ENCODE data around the gene FOXK1. TPM values are rescaled to one million over a fixed set of nuclear protein-coding genes. Genes with fewer than 3 reads are reported as not detected.

FOXK1 gene
- polyA plus RNA-seq, 1 experiment, result 3.4 TPM

GRCh38 chr7:4805984-4806300 lies 123.8 kb downstream of the FOXK1 start:
- ChIA-PET CTCF (no interaction called here), POLR2A (no interaction called here)
- no peak for TF ChIP-seq CTCF (IDR thresholded peaks at IDR 0.05; ENCODE audit: low read depth, low read length)
- H3K27ac ChIP-seq (ENCODE audit: low read depth, low read length), result no peak overlapping the region
- H3K9me3 ChIP-seq (ENCODE audit: control insufficient read depth, insufficient read depth, low read length), result no peaks in the 10 kb centered on the region; the same call in 1 of the 2 replicates
- H3K4me3 ChIP-seq (ENCODE audit: low read depth, low read length), result no peak overlapping the region
- H3K27me3 ChIP-seq (ENCODE audit: control insufficient read depth, insufficient read depth, low read length), result peaks cover 12% of the 10 kb centered on the region
- DNase-seq (ENCODE audit: low read depth, low spot score), result no peak

- Histone ChIP-seq H3K27me3 (ENCODE audit: control insufficient read depth, insufficient read depth, low read length) (peaks cover 12% of the 10 kb centered on the region), H3K9me3 (ENCODE audit: control insufficient read depth, insufficient read depth, low read length) (no peaks in the 10 kb centered on the region; the same call in 1 of the 2 replicates), H3K4me3 (ENCODE audit: low read depth, low read length) (no peak overlapping the region), H3K27ac (ENCODE audit: low read depth, low read length) (no peak overlapping the region)
- ChIA-PET POLR2A (no interaction called here), CTCF (no interaction called here)
- DNase-seq (ENCODE audit: low read depth, low spot score), result no peak
- TF ChIP-seq CTCF (IDR thresholded peaks at IDR 0.05; ENCODE audit: low read depth, low read length), result no peak
These were observed 125.0 kb downstream of the FOXK1 start for GRCh38 chr7:4806983-4807597.

GRCh38 chr7:4807598-4808016 lies 125.5 kb downstream of the FOXK1 start:
- CTCF ChIA-PET, result interaction anchor here (1.0 kb wide), 1 partner anchor 15 kb away, joined by 8 read pairs; no protein-coding TSS in a partner anchor
- Histone ChIP-seq H3K27ac (ENCODE audit: low read depth, low read length) (no peak overlapping the region), H3K9me3 (ENCODE audit: control insufficient read depth, insufficient read depth, low read length) (no peaks in the 10 kb centered on the region; the same call in 1 of the 2 replicates), H3K4me3 (ENCODE audit: low read depth, low read length) (no peak overlapping the region), H3K27me3 (ENCODE audit: control insufficient read depth, insufficient read depth, low read length) (peaks cover 12% of the 10 kb centered on the region)
- no peak for DNase-seq (ENCODE audit: low read depth, low spot score)
- POLR2A ChIA-PET, result no interaction called here
- no peak for TF ChIP-seq CTCF (IDR thresholded peaks at IDR 0.05; ENCODE audit: low read depth, low read length)

GRCh38 chr7:4808026-4808425 lies 125.9 kb downstream of the FOXK1 start:
- Histone ChIP-seq H3K9me3 (ENCODE audit: control insufficient read depth, insufficient read depth, low read length) (no peaks in the 10 kb centered on the region; the same call in none of the 2 replicates), H3K4me3 (ENCODE audit: low read depth, low read length) (no peak overlapping the region), H3K27me3 (ENCODE audit: control insufficient read depth, insufficient read depth, low read length) (peaks cover 14% of the 10 kb centered on the region), H3K27ac (ENCODE audit: low read depth, low read length) (no peak overlapping the region)
- ChIA-PET CTCF (interaction anchor here (1.0 kb wide), 1 partner anchor 16 kb away, joined by 8 read pairs; no protein-coding TSS in a partner anchor), POLR2A (no interaction called here)
- no peak for TF ChIP-seq CTCF (IDR thresholded peaks at IDR 0.05; ENCODE audit: low read depth, low read length)
- DNase-seq (ENCODE audit: low read depth, low spot score), result no peak

GRCh38 chr7:4808565-4808964 lies 126.5 kb downstream of the FOXK1 start:
- POLR2A ChIA-PET, result no interaction called here

More at GRCh38 chr7:4808565-4808964, 126.5 kb downstream of the FOXK1 start:
- no peak for DNase-seq (ENCODE audit: low read depth, low spot score)
- CTCF ChIA-PET, result interaction anchor here (1.0 kb wide), 1 partner anchor 16 kb away, joined by 8 read pairs; no protein-coding TSS in a partner anchor
- H3K9me3 ChIP-seq (ENCODE audit: control insufficient read depth, insufficient read depth, low read length), result no peaks in the 10 kb centered on the region; the same call in none of the 2 replicates
- H3K4me3 ChIP-seq (ENCODE audit: low read depth, low read length), result no peak overlapping the region
- no peak for TF ChIP-seq CTCF (IDR thresholded peaks at IDR 0.05; ENCODE audit: low read depth, low read length)
- H3K27me3 ChIP-seq (ENCODE audit: control insufficient read depth, insufficient read depth, low read length), result peaks cover 16% of the 10 kb centered on the region
- H3K27ac ChIP-seq (ENCODE audit: low read depth, low read length), result no peak overlapping the region
